IMR-90 (cell line): ENCODE results near the gene PKD1. TPM values are rescaled to one million over a fixed set of nuclear protein-coding genes. Genes with fewer than 3 reads are reported as not detected.
A peak's percentile ranks its signal among the peaks of the same experiment; 100 is the strongest.

Source experiments
- ATAC-seq: fragments of 200-7000 bp; cut with Tn5 transposase; 2 replicates; pipeline ENCODE4 v1.9.1; 2020; ENCODE audit warnings: low read depth, mild to moderate bottlenecking, moderate library complexity
- BruUV-seq: library from RNA; stranded (reverse); fragments of 400-500 nt; replicated peaks from 2 replicates; lab custom pipeline; 2021; lab: Mats Ljungman, UMichigan
- CTCF ChIA-PET: fragments of 300-600 bp; formaldehyde crosslinking; extraction: SDS; loops from one replicate; lab custom pipeline; 2021; ENCODE audit warnings: antibody characterized with exemption; lab: Yijun Ruan, JAX
- POLR2A ChIA-PET: fragments of 300-600 bp; sonication (Branson Sonifier 250); formaldehyde crosslinking; loops from one replicate; lab custom pipeline; 2022; ENCODE audit warnings: antibody characterized with exemption; ENCODE audit not compliant: unreplicated experiment; lab: Charles Lee
- DNase-seq: peaks from one replicate; pipeline ENCODE4 v3.0.0; 2013
- H2AFZ ChIP-seq: replicated peaks from 2 replicates; pipeline ENCODE3; 2013; ENCODE audit warnings: low read length, mild to moderate bottlenecking; ENCODE audit not compliant: poor library complexity
- H2AK5ac ChIP-seq: 2 replicates; pipeline ENCODE4 v1.6.1; 2013; ENCODE audit warnings: low read depth, low read length, inconsistent platforms
- H2AK9ac ChIP-seq: replicated peaks from 2 replicates; pipeline ENCODE3; 2013; ENCODE audit warnings: mild to moderate bottlenecking, low read depth, low read length, moderate library complexity; ENCODE audit not compliant: poor library complexity
- H2BK120ac ChIP-seq: 2 replicates; pipeline ENCODE4 v1.6.1; 2013; ENCODE audit warnings: low read depth, low read length, inconsistent platforms
- H2BK15ac ChIP-seq: 3 replicates; pipeline ENCODE4 v1.6.1; 2013; ENCODE audit warnings: low read depth, low read length, inconsistent platforms
- H2BK20ac ChIP-seq: 2 replicates; pipeline ENCODE4 v1.6.1; 2013; ENCODE audit warnings: low read depth, mild to moderate bottlenecking, inconsistent platforms, low read length, moderate library complexity
- H2BK5ac ChIP-seq: 2 replicates; pipeline ENCODE4 v1.6.1; 2013; ENCODE audit warnings: mild to moderate bottlenecking, low read depth, low read length, inconsistent platforms; ENCODE audit not compliant: poor library complexity, severe bottlenecking
- H3K14ac ChIP-seq: replicated peaks from 2 replicates; pipeline ENCODE4 v1.6.1; 2013; ENCODE audit warnings: low read depth, low read length, inconsistent platforms
- H3K18ac ChIP-seq: 2 replicates; pipeline ENCODE4 v1.6.1; 2013; ENCODE audit warnings: low read depth, low read length, control low read depth
- H3K23ac ChIP-seq: 2 replicates; pipeline ENCODE4 v1.6.1; 2013; ENCODE audit warnings: low read depth, low read length, inconsistent platforms
- H3K27ac ChIP-seq: 2 replicates; pipeline ENCODE4 v1.5.1; 2013; ENCODE audit warnings: mild to moderate bottlenecking, control low read depth, low read length; ENCODE audit not compliant: insufficient read depth
- H3K27me3 ChIP-seq: 2 replicates; pipeline ENCODE4 v1.6.1; 2013; ENCODE audit warnings: low read length; ENCODE audit not compliant: control insufficient read depth, insufficient read depth
- H3K36me3 ChIP-seq: 2 replicates; pipeline ENCODE4 v1.6.1; 2013; ENCODE audit warnings: low read length, mixed read lengths; ENCODE audit not compliant: control insufficient read depth, insufficient read depth
- H3K4ac ChIP-seq: 2 replicates; pipeline ENCODE4 v1.6.1; 2013; ENCODE audit warnings: low read depth, low read length, inconsistent platforms
- H3K4me1 ChIP-seq: 2 replicates; pipeline ENCODE4 v1.6.1; 2013; ENCODE audit warnings: low read length, mixed read lengths; ENCODE audit not compliant: control insufficient read depth, insufficient read depth
- H3K4me2 ChIP-seq: 2 replicates; pipeline ENCODE4 v1.6.1; 2013; ENCODE audit warnings: low read depth, mild to moderate bottlenecking, control low read depth, low read length, moderate library complexity
- H3K4me3 ChIP-seq: 2 replicates; pipeline ENCODE4 v1.5.1; 2013; ENCODE audit warnings: low read depth, mild to moderate bottlenecking, control low read depth, low read length, moderate library complexity; ENCODE audit not compliant: insufficient read depth
- H3K56ac ChIP-seq: 2 replicates; pipeline ENCODE4 v1.6.1; 2013; ENCODE audit warnings: low read length, inconsistent platforms; ENCODE audit not compliant: insufficient read depth; ENCODE audit errors: extremely low read depth
- H3K79me1 ChIP-seq, 2 experiments: 2 replicates each; pipeline ENCODE4 v1.6.1; 2013; ENCODE audit warnings: low read length in 2 of 2, inconsistent platforms in 1 of 2, low read depth in 1 of 2
- H3K9ac ChIP-seq: 2 replicates; pipeline ENCODE4 v1.6.1; 2013; ENCODE audit warnings: low read depth, low read length, control low read depth
- H3K9me1 ChIP-seq: 2 replicates; pipeline ENCODE4 v1.6.1; 2013; ENCODE audit warnings: low read length, inconsistent platforms; ENCODE audit not compliant: insufficient read depth
- H3K9me3 ChIP-seq: 2 replicates; pipeline ENCODE4 v1.6.1; 2013; ENCODE audit warnings: low read length; ENCODE audit not compliant: control insufficient read depth, insufficient read depth
- H4K20me1 ChIP-seq: 2 replicates; pipeline ENCODE4 v1.6.1; 2013; ENCODE audit warnings: low read length, inconsistent platforms; ENCODE audit not compliant: insufficient read depth
- H4K5ac ChIP-seq: 2 replicates; pipeline ENCODE4 v1.6.1; 2013; ENCODE audit warnings: mild to moderate bottlenecking, low read depth, low read length, control low read depth
- H4K8ac ChIP-seq, 2 experiments: 2 replicates each; pipeline ENCODE4 v1.6.1; 2013; ENCODE audit warnings: low read depth in 2 of 2, low read length in 2 of 2, control low read depth in 1 of 2, inconsistent platforms in 1 of 2
- H4K91ac ChIP-seq: 2 replicates; pipeline ENCODE4 v1.6.1; 2013; ENCODE audit warnings: low read depth, low read length, inconsistent platforms; ENCODE audit not compliant: insufficient read depth
- POLR2A ChIP-seq: IDR thresholded peaks from 2 replicates; pipeline ENCODE4 v1.6.1; 2012; ENCODE audit warnings: mild to moderate bottlenecking, low read depth, low read length
- RAD21 ChIP-seq: IDR thresholded peaks from 2 replicates; pipeline ENCODE4 v1.6.1; 2012; ENCODE audit warnings: low read length, improper control_type of control experiment
- WGBS, 2 experiments: methylation state at CpG; one replicate each; pipeline versions ENCODE4 v1.1.5 to v1.1.7; 2013; ENCODE audit warnings: missing lambda C conversion rate in 2 of 2; ENCODE audit not compliant: insufficient read length in 1 of 2; ENCODE audit errors: extremely low coverage in 2 of 2; 5-methylcytosine and 5-hydroxymethylcytosine counted together
- dilution Hi-C: fragments of 300-500 bp; cut with HindIII; formaldehyde crosslinking; loops from one replicate; pipeline ENCODE4 v1.14.3; 2018; ENCODE audit warnings: low sequenced_read_pairs; ENCODE audit not compliant: unreplicated experiment
- in situ Hi-C: fragments of 300-500 bp; cut with MboI; formaldehyde crosslinking; loops from 3 replicates; pipeline ENCODE4 v1.14.3; 2019; ENCODE audit warnings: low sequenced_read_pairs, inconsistent platforms, mixed read lengths
- intact Hi-C: fragments of 100-400 bp; cut with micrococcal nuclease; formaldehyde crosslinking; loops from 2 replicates; pipeline ENCODE4 v1.10.0; 2022
- polyA plus RNA-seq, 3 experiments: library from polyadenylated mRNA; depleted of rRNA; stranded (reverse); fragments of >200 nt; gene quantifications; 2 replicates each; pipeline ENCODE4 v1.2.3, GENCODE V29; 2012; ENCODE audit warnings: low replicate concordance in 1 of 3
- total RNA-seq: library from RNA; depleted of rRNA; stranded (reverse); fragments of >200 nt; gene quantifications from 2 replicates; pipeline ENCODE4 v1.2.3, GENCODE V29; 2012

The PKD1 gene
- total and polyA plus RNA-seq, 2 of the 4 experiments (the other 2 are of a cell fraction): 7.9 to 97.3 TPM

- WGBS, 2 experiments: 30% methylated on average over 9 of the region's 18 CpGs; no CpG with 5 or more reads in 1 of the 2 experiments
- Histone ChIP-seq H3K27ac (no peak overlapping the region), H4K91ac (no peak overlapping the region), H2BK5ac (no peak overlapping the region), H2AK9ac (peak overlapping the region; percentile 66), H2BK20ac (no peak overlapping the region), H3K56ac (no peak overlapping the region), H4K20me1 (peaks cover 75% of the 10 kb centered on the region), H3K4me2 (no peak overlapping the region; the same call in 1 of the 2 replicates), H3K79me1 (peaks cover 11 to 63% of the 10 kb centered on the region in 2 experiments; a peak in 3 of 4 replicates), H4K5ac (no peak overlapping the region), H3K9ac (peak overlapping the region; percentile 4; the same call in 1 of the 2 replicates), H3K4ac (no peak overlapping the region), H3K14ac (no peak overlapping the region), H2AK5ac (no peak overlapping the region), H2BK120ac (no peak overlapping the region), H3K27me3 (no peaks in the 10 kb centered on the region), H3K18ac (no peak overlapping the region), H3K9me3 (no peaks in the 10 kb centered on the region), H3K23ac (peak overlapping the region; percentile 73; the same call in 1 of the 2 replicates), H2AFZ (no peak overlapping the region), H2BK15ac (no peak overlapping the region), H3K36me3 (peaks cover 32% of the 10 kb centered on the region), H3K4me3 (no peak overlapping the region), H4K8ac (no peak overlapping the region), H3K9me1 (peaks cover 10% of the 10 kb centered on the region), H3K4me1 (peaks cover 40% of the 10 kb centered on the region)
- intact Hi-C loops (no loop called here), in situ Hi-C loops (no loop called here), dilution Hi-C loops (no loop called here)
- ATAC-seq (no peak), DNase-seq (peak; percentile 28)
- no TSS peak for BruUV-seq
- TF ChIP-seq RAD21 (no peak), POLR2A (peak; percentile 17)
- ChIA-PET POLR2A (no interaction called here), CTCF (interaction anchor here (0.9 kb wide), 1 partner anchor 10 kb away, joined by 5 read pairs; no protein-coding TSS in a partner anchor)
Measured at GRCh38 chr16:2150418-2151187, 14.9 kb upstream of the PKD1 start.
